HG02870 (cell line): Measurements from ENCODE around the gene TRIM38.
"Not testable (repeated sequence)": the region's sequence is repeated elsewhere in the genome, so short reads cannot be mapped to it uniquely, and the experiment has no call there.

Source experiments
- ATAC-seq: cut with Tn5 transposase; IDR thresholded peaks from one replicate; pipeline ENCODE4 v1.9.1; 2021; ENCODE audit warnings: mild to moderate bottlenecking, moderate library complexity; ENCODE audit not compliant: unreplicated experiment

The TRIM38 gene

GRCh38 chr6:25968769-25969168 is 6.2 kb downstream of the TRIM38 start:
- no peak for ATAC-seq

- no peak for ATAC-seq
Observed at GRCh38 chr6:25971187-25971821, 8.7 kb downstream of the TRIM38 start.

- ATAC-seq, result no peak
Observed at GRCh38 chr6:25972128-25972527, 9.5 kb downstream of the TRIM38 start.

GRCh38 chr6:25972902-25973301 is 10.3 kb downstream of the TRIM38 start:
- ATAC-seq, result no peak

- ATAC-seq, result no peak
Observed at GRCh38 chr6:25973923-25974555, 11.4 kb downstream of the TRIM38 start.

GRCh38 chr6:25975923-25976560 is 13.4 kb downstream of the TRIM38 start:
- no peak for ATAC-seq

GRCh38 chr6:25980935-25981334 is 18.3 kb downstream of the TRIM38 start:
- ATAC-seq, result no peak

GRCh38 chr6:25981568-25982263 is 19.1 kb downstream of the TRIM38 start:
- ATAC-seq, result no peak

GRCh38 chr6:25984265-25984664 is 21.7 kb downstream of the TRIM38 start:
- no peak for ATAC-seq

- no peak for ATAC-seq
Observed at GRCh38 chr6:25987845-25988244, 25.2 kb downstream of the TRIM38 start.

- ATAC-seq, result no peak
Observed at GRCh38 chr6:25990172-25990873, 27.7 kb downstream of the TRIM38 start.

- peak; percentile 40 for ATAC-seq
Observed at GRCh38 chr6:25991785-25992412, 29.3 kb downstream of the TRIM38 start.

GRCh38 chr6:25992413-25993340 is 30.1 kb downstream of the TRIM38 start:
- ATAC-seq, result peak; percentile 91

GRCh38 chr6:25993341-25993684 is 30.7 kb downstream of the TRIM38 start:
- not testable (repeated sequence) for ATAC-seq

GRCh38 chr6:25995507-25995906 is 32.9 kb downstream of the TRIM38 start:
- no peak for ATAC-seq

GRCh38 chr6:25997921-25998320 is 35.3 kb downstream of the TRIM38 start:
- no peak for ATAC-seq

GRCh38 chr6:25998379-25998778 is 35.8 kb downstream of the TRIM38 start:
- no peak for ATAC-seq

GRCh38 chr6:25999225-25999624 is 36.6 kb downstream of the TRIM38 start:
- ATAC-seq, result not testable (repeated sequence)

GRCh38 chr6:26000366-26001144 is 38.0 kb downstream of the TRIM38 start:
- no peak for ATAC-seq
